ENCODE measurements around the gene PIGM.

The PIGM gene

GRCh38 chr1:160031365-160032164 lies at the start of gene PIGM:
Gene PIGM (minus strand): TSS chr1:160031990. CDS start chr1:160031739, 251 bp downstream.
- peak; percentile 69 for TF ChIP-seq POLR2A (IDR thresholded peaks at IDR 0.05; ENCODE audit: low read depth, low read length)
- FAIRE-seq: peak; percentile 50
- DNase-seq (ENCODE audit: insufficient read length, low spot score): peak; percentile 95

GRCh38 chr1:160081261-160081936 lies 49.6 kb upstream of the PIGM start, which contains the start of gene KCNJ9:
Gene KCNJ9 (plus strand): TSS chr1:160081538. CDS start chr1:160084031, 2,493 bp downstream.
- TF ChIP-seq POLR2A (IDR thresholded peaks at IDR 0.05; ENCODE audit: low read depth, low read length): no peak
- no peak for FAIRE-seq
- no peak for DNase-seq (ENCODE audit: insufficient read length, low spot score)

- DNase-seq (ENCODE audit: insufficient read length, low spot score): no peak
- FAIRE-seq: no peak
Measured at GRCh38 chr1:160080381-160081100, 48.8 kb upstream of the PIGM start.

GRCh38 chr1:160079448-160079847 lies 47.7 kb upstream of the PIGM start:
- FAIRE-seq (no peak), DNase-seq (ENCODE audit: insufficient read length, low spot score) (no peak)
- TF ChIP-seq POLR2A (IDR thresholded peaks at IDR 0.05; ENCODE audit: low read depth, low read length): no peak

More at GRCh38 chr1:160080381-160081100, 48.8 kb upstream of the PIGM start:
- TF ChIP-seq POLR2A (IDR thresholded peaks at IDR 0.05; ENCODE audit: low read depth, low read length): no peak

- FAIRE-seq (no peak), DNase-seq (ENCODE audit: insufficient read length, low spot score) (peak; percentile 94)
- TF ChIP-seq POLR2A (IDR thresholded peaks at IDR 0.05; ENCODE audit: low read depth, low read length): no peak
Measured at GRCh38 chr1:160078512-160079195, 46.9 kb upstream of the PIGM start.

GRCh38 chr1:160077486-160077885 lies 45.7 kb upstream of the PIGM start:
- no peak for DNase-seq (ENCODE audit: insufficient read length, low spot score)
- no peak for FAIRE-seq
- TF ChIP-seq POLR2A (IDR thresholded peaks at IDR 0.05; ENCODE audit: low read depth, low read length): no peak

GRCh38 chr1:160076295-160076694 lies 44.5 kb upstream of the PIGM start:
- no peak for FAIRE-seq
- TF ChIP-seq POLR2A (IDR thresholded peaks at IDR 0.05; ENCODE audit: low read depth, low read length): no peak
- DNase-seq (ENCODE audit: insufficient read length, low spot score): no peak

- DNase-seq (ENCODE audit: insufficient read length, low spot score): no peak
- no peak for FAIRE-seq
- TF ChIP-seq POLR2A (IDR thresholded peaks at IDR 0.05; ENCODE audit: low read depth, low read length): no peak
Measured at GRCh38 chr1:160075836-160076235, 44.0 kb upstream of the PIGM start.

- DNase-seq (ENCODE audit: insufficient read length, low spot score): no peak
- no peak for TF ChIP-seq POLR2A (IDR thresholded peaks at IDR 0.05; ENCODE audit: low read depth, low read length)
- no peak for FAIRE-seq
Measured at GRCh38 chr1:160074865-160075264, 43.1 kb upstream of the PIGM start.

GRCh38 chr1:160071289-160071688 lies 39.5 kb upstream of the PIGM start:
- DNase-seq (ENCODE audit: insufficient read length, low spot score): no peak
- FAIRE-seq: no peak
- TF ChIP-seq POLR2A (IDR thresholded peaks at IDR 0.05; ENCODE audit: low read depth, low read length): no peak

- no peak for TF ChIP-seq POLR2A (IDR thresholded peaks at IDR 0.05; ENCODE audit: low read depth, low read length)
- FAIRE-seq (no peak), DNase-seq (ENCODE audit: insufficient read length, low spot score) (no peak)
Measured at GRCh38 chr1:160070243-160071163, 38.7 kb upstream of the PIGM start.

- DNase-seq (ENCODE audit: insufficient read length, low spot score) (no peak), FAIRE-seq (no peak)
- TF ChIP-seq POLR2A (IDR thresholded peaks at IDR 0.05; ENCODE audit: low read depth, low read length): no peak
Measured at GRCh38 chr1:160069460-160070231, 37.9 kb upstream of the PIGM start, which contains the start of gene KCNJ10. Gene KCNJ10 (minus strand): TSS chr1:160070160. CDS start chr1:160042532, 27,628 bp downstream.
